Measurements from ENCODE around the gene C3AR1.

Gene C3AR1

GRCh38 chr12:8057306-8057705, 8.9 kb downstream of the C3AR1 start:
- no peak overlapping the region for H3K27ac ChIP-seq (ENCODE audit: low read length)

GRCh38 chr12:8054816-8055215, 11.3 kb downstream of the C3AR1 start:
- H3K27ac ChIP-seq (ENCODE audit: low read length), result no peak overlapping the region
- peaks cover 8% of the 10 kb centered on the region for H3K4me1 ChIP-seq (ENCODE audit: control insufficient read depth, low read depth, low read length)
- no peaks in the 10 kb centered on the region for H3K27me3 ChIP-seq (ENCODE audit: control insufficient read depth, insufficient read depth, low read length)

More at GRCh38 chr12:8057306-8057705, 8.9 kb downstream of the C3AR1 start:
- Histone ChIP-seq H3K4me1 (ENCODE audit: control insufficient read depth, low read depth, low read length) (peaks cover 8% of the 10 kb centered on the region), H3K27me3 (ENCODE audit: control insufficient read depth, insufficient read depth, low read length) (no peaks in the 10 kb centered on the region), H3K9ac (ENCODE audit: low read length) (no peak overlapping the region), H3K9me3 (ENCODE audit: control insufficient read depth, low read depth, low read length) (no peaks in the 10 kb centered on the region), H3K36me3 (ENCODE audit: control insufficient read depth, low read depth, low read length) (peaks cover 10% of the 10 kb centered on the region), H3K4me3 (ENCODE audit: low read length) (no peak overlapping the region)

GRCh38 chr12:8052679-8053078, 13.5 kb downstream of the C3AR1 start:
- Histone ChIP-seq H3K27ac (ENCODE audit: low read length) (no peak overlapping the region), H3K4me3 (ENCODE audit: low read length) (no peak overlapping the region), H3K27me3 (ENCODE audit: control insufficient read depth, insufficient read depth, low read length) (no peaks in the 10 kb centered on the region), H3K9me3 (ENCODE audit: control insufficient read depth, low read depth, low read length) (no peaks in the 10 kb centered on the region), H3K36me3 (ENCODE audit: control insufficient read depth, low read depth, low read length) (peaks cover 39% of the 10 kb centered on the region), H3K9ac (ENCODE audit: low read length) (no peak overlapping the region), H3K4me1 (ENCODE audit: control insufficient read depth, low read depth, low read length) (no peaks in the 10 kb centered on the region)

More at GRCh38 chr12:8054816-8055215, 11.3 kb downstream of the C3AR1 start:
- H3K36me3 ChIP-seq (ENCODE audit: control insufficient read depth, low read depth, low read length), result peaks cover 20% of the 10 kb centered on the region
- H3K9me3 ChIP-seq (ENCODE audit: control insufficient read depth, low read depth, low read length), result no peaks in the 10 kb centered on the region
- H3K4me3 ChIP-seq (ENCODE audit: low read length), result no peak overlapping the region
- no peak overlapping the region for H3K9ac ChIP-seq (ENCODE audit: low read length)

- no peak overlapping the region for H3K9ac ChIP-seq (ENCODE audit: low read length)
- H3K4me3 ChIP-seq (ENCODE audit: low read length), result no peak overlapping the region
- H3K27me3 ChIP-seq (ENCODE audit: control insufficient read depth, insufficient read depth, low read length), result no peaks in the 10 kb centered on the region
- no peaks in the 10 kb centered on the region for H3K4me1 ChIP-seq (ENCODE audit: control insufficient read depth, low read depth, low read length)
- H3K9me3 ChIP-seq (ENCODE audit: control insufficient read depth, low read depth, low read length), result no peaks in the 10 kb centered on the region
- peaks cover 42% of the 10 kb centered on the region for H3K36me3 ChIP-seq (ENCODE audit: control insufficient read depth, low read depth, low read length)
- no peak overlapping the region for H3K27ac ChIP-seq (ENCODE audit: low read length)
Measured at GRCh38 chr12:8050600-8051250, 15.4 kb downstream of the C3AR1 start.

GRCh38 chr12:8048906-8049305, 17.3 kb downstream of the C3AR1 start:
- H3K27me3 ChIP-seq (ENCODE audit: control insufficient read depth, insufficient read depth, low read length), result no peaks in the 10 kb centered on the region
- H3K9ac ChIP-seq (ENCODE audit: low read length), result no peak overlapping the region
- H3K27ac ChIP-seq (ENCODE audit: low read length), result no peak overlapping the region
- peaks cover 46% of the 10 kb centered on the region for H3K36me3 ChIP-seq (ENCODE audit: control insufficient read depth, low read depth, low read length)
- no peaks in the 10 kb centered on the region for H3K9me3 ChIP-seq (ENCODE audit: control insufficient read depth, low read depth, low read length)
- H3K4me1 ChIP-seq (ENCODE audit: control insufficient read depth, low read depth, low read length), result no peaks in the 10 kb centered on the region
- no peak overlapping the region for H3K4me3 ChIP-seq (ENCODE audit: low read length)

- H3K4me1 ChIP-seq (ENCODE audit: control insufficient read depth, low read depth, low read length), result no peaks in the 10 kb centered on the region
Measured at GRCh38 chr12:8047842-8048241, 18.3 kb downstream of the C3AR1 start.

GRCh38 chr12:8045952-8046944, 19.9 kb downstream of the C3AR1 start:
- H3K27me3 ChIP-seq (ENCODE audit: control insufficient read depth, insufficient read depth, low read length), result no peaks in the 10 kb centered on the region
- H3K9ac ChIP-seq (ENCODE audit: low read length), result no peak overlapping the region
- no peaks in the 10 kb centered on the region for H3K4me1 ChIP-seq (ENCODE audit: control insufficient read depth, low read depth, low read length)
- H3K36me3 ChIP-seq (ENCODE audit: control insufficient read depth, low read depth, low read length), result peaks cover 51% of the 10 kb centered on the region
- H3K27ac ChIP-seq (ENCODE audit: low read length), result no peak overlapping the region
- no peak overlapping the region for H3K4me3 ChIP-seq (ENCODE audit: low read length)
- H3K9me3 ChIP-seq (ENCODE audit: control insufficient read depth, low read depth, low read length), result no peaks in the 10 kb centered on the region

More at GRCh38 chr12:8047842-8048241, 18.3 kb downstream of the C3AR1 start:
- Histone ChIP-seq H3K36me3 (ENCODE audit: control insufficient read depth, low read depth, low read length) (peaks cover 47% of the 10 kb centered on the region), H3K4me3 (ENCODE audit: low read length) (no peak overlapping the region), H3K27ac (ENCODE audit: low read length) (no peak overlapping the region), H3K9ac (ENCODE audit: low read length) (no peak overlapping the region), H3K9me3 (ENCODE audit: control insufficient read depth, low read depth, low read length) (no peaks in the 10 kb centered on the region), H3K27me3 (ENCODE audit: control insufficient read depth, insufficient read depth, low read length) (no peaks in the 10 kb centered on the region)

- Histone ChIP-seq H3K4me1 (ENCODE audit: control insufficient read depth, low read depth, low read length) (peaks cover 30% of the 10 kb centered on the region), H3K9ac (ENCODE audit: low read length) (no peak overlapping the region), H3K27ac (ENCODE audit: low read length) (no peak overlapping the region), H3K27me3 (ENCODE audit: control insufficient read depth, insufficient read depth, low read length) (no peaks in the 10 kb centered on the region), H3K36me3 (ENCODE audit: control insufficient read depth, low read depth, low read length) (peaks cover 23% of the 10 kb centered on the region), H3K4me3 (ENCODE audit: low read length) (no peak overlapping the region), H3K9me3 (ENCODE audit: control insufficient read depth, low read depth, low read length) (no peaks in the 10 kb centered on the region)
Measured at GRCh38 chr12:8040791-8041190, 25.4 kb downstream of the C3AR1 start.

- H3K9ac ChIP-seq (ENCODE audit: low read length), result no peak overlapping the region
- H3K4me1 ChIP-seq (ENCODE audit: control insufficient read depth, low read depth, low read length), result peaks cover 51% of the 10 kb centered on the region
- no peak overlapping the region for H3K27ac ChIP-seq (ENCODE audit: low read length)
Measured at GRCh38 chr12:8038659-8039114, 27.5 kb downstream of the C3AR1 start.

GRCh38 chr12:8037947-8038346, 28.2 kb downstream of the C3AR1 start:
- peaks cover 12% of the 10 kb centered on the region for H3K36me3 ChIP-seq (ENCODE audit: control insufficient read depth, low read depth, low read length)
- H3K27ac ChIP-seq (ENCODE audit: low read length), result no peak overlapping the region
- peak overlapping the region; percentile 49 for H3K4me3 ChIP-seq (ENCODE audit: low read length)
- H3K4me1 ChIP-seq (ENCODE audit: control insufficient read depth, low read depth, low read length), result peaks cover 53% of the 10 kb centered on the region
- no peak overlapping the region for H3K9ac ChIP-seq (ENCODE audit: low read length)
- no peaks in the 10 kb centered on the region for H3K27me3 ChIP-seq (ENCODE audit: control insufficient read depth, insufficient read depth, low read length)
- H3K9me3 ChIP-seq (ENCODE audit: control insufficient read depth, low read depth, low read length), result no peaks in the 10 kb centered on the region

More at GRCh38 chr12:8038659-8039114, 27.5 kb downstream of the C3AR1 start:
- H3K9me3 ChIP-seq (ENCODE audit: control insufficient read depth, low read depth, low read length), result no peaks in the 10 kb centered on the region
- H3K36me3 ChIP-seq (ENCODE audit: control insufficient read depth, low read depth, low read length), result peaks cover 18% of the 10 kb centered on the region
- no peaks in the 10 kb centered on the region for H3K27me3 ChIP-seq (ENCODE audit: control insufficient read depth, insufficient read depth, low read length)
- peak overlapping the region; percentile 49 for H3K4me3 ChIP-seq (ENCODE audit: low read length)

- Histone ChIP-seq H3K9me3 (ENCODE audit: control insufficient read depth, low read depth, low read length) (no peaks in the 10 kb centered on the region), H3K9ac (ENCODE audit: low read length) (no peak overlapping the region), H3K27me3 (ENCODE audit: control insufficient read depth, insufficient read depth, low read length) (no peaks in the 10 kb centered on the region), H3K36me3 (ENCODE audit: control insufficient read depth, low read depth, low read length) (peaks cover 6% of the 10 kb centered on the region), H3K4me1 (ENCODE audit: control insufficient read depth, low read depth, low read length) (peaks cover 54% of the 10 kb centered on the region), H3K27ac (ENCODE audit: low read length) (no peak overlapping the region), H3K4me3 (ENCODE audit: low read length) (no peak overlapping the region)
Measured at GRCh38 chr12:8037046-8037663, 29.0 kb downstream of the C3AR1 start.
